GM21360 (cell line): ENCODE data around the gene TMIGD2.
"Not testable (repeated sequence)": the region's sequence is repeated elsewhere in the genome, so short reads cannot be mapped to it uniquely, and the experiment has no call there.

Experiments used
- ATAC-seq: cut with Tn5 transposase; IDR thresholded peaks from one replicate; pipeline ENCODE4 v1.9.1; 2021; ENCODE audit warnings: mild to moderate bottlenecking, moderate library complexity; ENCODE audit not compliant: unreplicated experiment

TMIGD2 gene

GRCh38 chr19:4268816-4269430 lies 33.3 kb downstream of the TMIGD2 start:
- ATAC-seq: no peak

- no peak for ATAC-seq
These were observed 34.0 kb downstream of the TMIGD2 start for GRCh38 chr19:4267901-4268815.

- no peak for ATAC-seq
These were observed 34.9 kb downstream of the TMIGD2 start for GRCh38 chr19:4267101-4267900.

- ATAC-seq: no peak
These were observed 35.8 kb downstream of the TMIGD2 start for GRCh38 chr19:4266253-4267000.

- no peak for ATAC-seq
These were observed 37.4 kb downstream of the TMIGD2 start for GRCh38 chr19:4264812-4265211.

- ATAC-seq: no peak
These were observed 41.5 kb downstream of the TMIGD2 start for GRCh38 chr19:4260613-4261191.

- ATAC-seq: no peak
These were observed 44.0 kb downstream of the TMIGD2 start for GRCh38 chr19:4258181-4258580.

- no peak for ATAC-seq
These were observed 45.2 kb downstream of the TMIGD2 start for GRCh38 chr19:4257025-4257424.

GRCh38 chr19:4256563-4256962 lies 45.6 kb downstream of the TMIGD2 start:
- no peak for ATAC-seq

- peak; percentile 78 for ATAC-seq
These were observed 55.2 kb downstream of the TMIGD2 start, which contains the start of gene YJU2 for GRCh38 chr19:4246767-4247593. YJU2 (plus strand) TSS chr19:4247080; CDS start chr19:4247147, 67 bp downstream.

- ATAC-seq: not testable (repeated sequence)
These were observed 56.3 kb downstream of the TMIGD2 start for GRCh38 chr19:4245938-4246337.
